Pons (tissue), 1 donor: ENCODE data around the gene BCL11A.

Source experiments
- DNase-seq: peaks from one replicate; pipeline ENCODE4 v3.0.0-alpha.2; 2016; ENCODE audit warnings: low spot score

The BCL11A gene

GRCh38 chr2:60505240-60505879 lies 48.1 kb downstream of the BCL11A start:
- no peak for DNase-seq

DNA sequence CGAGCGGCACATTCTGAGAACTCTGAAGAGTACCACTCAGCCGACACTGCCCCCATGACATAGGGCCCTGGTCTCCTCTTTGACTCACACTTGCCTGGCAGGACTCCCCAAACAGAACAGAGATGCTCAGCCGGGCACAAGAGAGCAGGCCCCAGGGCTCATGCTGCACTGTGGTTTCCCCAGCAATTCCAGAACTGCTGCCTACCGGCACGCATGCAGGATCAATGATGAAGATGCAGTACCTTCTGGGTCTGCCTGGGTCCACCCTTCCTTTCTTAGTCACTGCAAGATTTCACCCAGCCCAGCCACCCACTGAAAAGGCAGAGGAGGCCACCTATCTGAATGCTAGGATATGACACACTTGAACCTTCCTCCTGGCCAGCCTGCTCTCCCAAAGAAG lies 49.4 kb downstream of the BCL11A start:
- no peak for DNase-seq

DNA sequence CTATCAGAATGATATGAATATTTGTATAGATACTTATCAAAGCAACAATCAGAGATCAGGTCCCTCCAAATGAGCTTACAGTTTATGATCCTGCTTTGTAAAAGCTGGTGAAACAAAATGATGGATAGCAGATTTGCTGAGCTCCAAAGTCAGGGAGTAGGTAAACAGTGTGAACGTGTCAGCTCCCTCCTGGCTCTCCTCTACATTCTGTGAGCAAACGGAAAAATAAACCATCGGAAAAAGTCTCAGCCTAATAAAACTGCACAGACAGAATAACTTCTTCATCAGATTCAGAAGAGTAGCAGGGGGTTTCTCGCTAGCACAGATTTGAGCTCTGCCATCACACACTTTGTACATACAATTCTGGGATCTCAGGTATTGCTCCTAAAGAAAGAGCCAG lies 51.3 kb downstream of the BCL11A start:
- no peak for DNase-seq

GRCh38 chr2:60500861-60501260 lies 52.6 kb downstream of the BCL11A start:
- no peak for DNase-seq

- DNase-seq: no peak
Observed at GRCh38 chr2:60499651-60500265, 53.7 kb downstream of the BCL11A start.

- no peak for DNase-seq
Observed at GRCh38 chr2:60498816-60499429, 54.5 kb downstream of the BCL11A start.

DNA sequence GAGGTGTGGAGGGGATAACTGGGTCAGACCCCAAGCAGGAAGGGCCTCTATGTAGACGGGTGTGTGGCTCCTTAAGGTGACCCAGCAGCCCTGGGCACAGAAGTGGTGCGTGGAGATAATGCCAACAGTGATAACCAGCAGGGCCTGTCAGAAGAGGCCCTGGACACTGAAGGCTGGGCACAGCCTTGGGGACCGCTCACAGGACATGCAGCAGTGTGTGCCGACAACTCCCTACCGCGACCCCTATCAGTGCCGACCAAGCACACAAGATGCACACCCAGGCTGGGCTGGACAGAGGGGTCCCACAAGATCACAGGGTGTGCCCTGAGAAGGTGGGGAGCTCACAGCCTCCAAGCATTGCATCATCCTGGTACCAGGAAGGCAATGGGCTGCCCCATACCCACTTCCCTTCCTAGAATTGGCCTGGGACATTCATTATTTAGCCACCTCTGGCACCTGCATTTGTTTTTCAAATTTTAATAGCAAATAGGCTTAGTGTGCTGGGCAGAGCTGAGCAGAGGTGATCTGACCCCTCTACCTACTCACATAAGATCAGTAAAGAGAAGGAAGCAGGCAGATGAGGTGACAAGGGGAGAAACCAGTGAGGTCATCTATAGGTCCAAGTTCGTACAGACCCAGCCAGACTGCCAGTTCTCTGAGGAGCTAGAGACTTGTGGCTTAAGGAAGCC lies 55.2 kb downstream of the BCL11A start:
- DNase-seq: no peak

GRCh38 chr2:60497500-60497899 lies 56.0 kb downstream of the BCL11A start:
- DNase-seq: no peak

DNA sequence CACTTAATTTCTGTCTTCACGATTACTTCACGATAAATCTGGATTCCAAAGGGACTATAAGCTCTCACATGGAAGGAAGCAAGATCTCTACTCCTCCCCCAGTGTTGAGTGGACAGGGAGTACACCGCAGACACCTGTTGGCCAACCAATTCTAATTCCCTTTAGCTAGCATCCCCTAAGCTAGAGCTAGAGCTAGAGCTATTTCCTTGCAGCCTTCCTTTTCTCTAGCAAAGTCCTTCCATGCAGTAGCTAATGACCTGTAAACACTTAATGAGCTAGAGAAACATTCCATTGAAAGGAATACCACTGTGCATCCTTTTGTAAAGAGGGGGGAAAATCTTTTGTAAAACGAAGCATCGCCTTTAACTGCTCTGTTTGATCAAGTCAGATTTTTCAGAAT lies 56.5 kb downstream of the BCL11A start:
- DNase-seq: no peak

DNA sequence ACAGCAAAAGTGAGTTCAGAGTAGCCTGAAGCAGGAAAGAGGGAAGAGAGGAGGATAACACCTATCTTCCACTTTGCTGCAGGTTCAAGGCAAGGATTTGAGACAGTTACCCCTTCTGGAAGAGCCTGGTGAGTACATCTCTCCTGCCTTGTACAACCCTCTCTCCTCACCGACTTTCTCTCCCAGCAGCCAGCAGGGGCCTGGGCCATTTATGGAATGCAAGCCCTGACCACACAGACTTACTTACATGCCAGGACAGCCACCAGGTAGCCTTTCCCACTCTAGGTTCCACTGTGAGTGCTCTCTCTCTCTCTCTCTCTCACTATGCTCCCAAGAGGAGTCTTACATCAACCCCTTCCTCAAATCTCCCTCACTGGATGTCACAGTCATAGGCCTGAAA lies 57.0 kb downstream of the BCL11A start:
- no peak for DNase-seq

DNA sequence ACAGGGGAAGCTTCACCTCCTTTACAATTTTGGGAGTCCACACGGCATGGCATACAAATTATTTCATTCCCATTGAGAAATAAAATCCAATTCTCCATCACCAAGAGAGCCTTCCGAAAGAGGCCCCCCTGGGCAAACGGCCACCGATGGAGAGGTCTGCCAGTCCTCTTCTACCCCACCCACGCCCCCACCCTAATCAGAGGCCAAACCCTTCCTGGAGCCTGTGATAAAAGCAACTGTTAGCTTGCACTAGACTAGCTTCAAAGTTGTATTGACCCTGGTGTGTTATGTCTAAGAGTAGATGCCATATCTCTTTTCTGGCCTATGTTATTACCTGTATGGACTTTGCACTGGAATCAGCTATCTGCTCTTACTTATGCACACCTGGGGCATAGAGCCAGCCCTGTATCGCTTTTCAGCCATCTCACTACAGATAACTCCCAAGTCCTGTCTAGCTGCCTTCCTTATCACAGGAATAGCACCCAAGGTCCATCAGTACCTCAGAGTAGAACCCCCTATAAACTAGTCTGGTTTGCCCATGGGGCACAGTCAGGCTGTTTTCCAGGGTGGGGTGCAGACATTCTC lies 58.3 kb downstream of the BCL11A start:
- DNase-seq: no peak

DNA sequence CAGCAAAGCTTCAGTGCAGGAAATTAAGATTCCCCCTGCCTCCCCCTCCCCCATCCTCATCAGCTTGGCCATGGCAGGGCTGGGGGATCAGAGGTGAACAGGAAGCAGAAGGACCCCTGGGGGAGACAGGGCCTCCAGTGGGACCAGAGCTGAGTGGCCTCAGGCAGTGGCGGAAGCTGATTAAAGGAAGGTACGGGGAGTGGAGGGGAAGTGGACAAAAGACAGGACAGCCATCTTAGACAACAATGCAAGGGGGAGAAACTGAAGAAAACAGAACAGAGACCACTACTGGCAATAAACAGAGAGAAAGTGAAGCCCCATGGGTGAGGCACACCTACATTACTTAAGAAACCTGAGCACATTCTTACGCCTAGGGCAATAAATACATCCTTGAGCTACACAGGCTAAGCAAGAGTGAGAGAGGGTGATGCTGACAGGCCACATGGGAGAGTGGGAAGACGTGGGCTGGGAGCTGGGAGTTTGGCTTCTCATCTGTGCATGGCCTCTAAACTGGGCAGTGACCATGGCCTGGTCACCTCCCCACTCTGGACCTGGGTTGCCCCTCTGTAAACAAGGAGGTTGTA lies 59.6 kb downstream of the BCL11A start:
- DNase-seq: no peak

DNA sequence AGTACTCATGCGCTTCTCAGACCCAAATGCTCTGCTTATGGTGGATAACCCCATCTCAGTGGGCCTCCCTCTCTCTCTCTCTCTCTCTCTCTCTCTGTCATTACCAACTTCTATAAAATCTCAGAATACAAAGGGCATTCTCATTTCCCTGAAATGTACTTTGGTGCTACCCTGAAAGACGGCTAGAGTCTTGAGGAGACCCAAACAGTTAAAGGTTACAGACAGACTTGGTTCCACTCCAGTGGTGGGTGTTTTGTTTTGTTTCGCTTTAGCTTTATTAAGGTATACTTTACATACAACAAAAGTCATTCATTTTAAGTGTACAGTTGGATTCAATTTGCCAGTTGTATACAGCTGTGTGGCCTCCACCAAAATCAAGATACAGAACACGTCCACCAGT lies 60.9 kb downstream of the BCL11A start:
- DNase-seq: no peak

GRCh38 chr2:60490848-60491247 lies 62.6 kb downstream of the BCL11A start:
- no peak for DNase-seq

- no peak for DNase-seq
Observed at GRCh38 chr2:60490441-60490840, 63.0 kb downstream of the BCL11A start.

DNA sequence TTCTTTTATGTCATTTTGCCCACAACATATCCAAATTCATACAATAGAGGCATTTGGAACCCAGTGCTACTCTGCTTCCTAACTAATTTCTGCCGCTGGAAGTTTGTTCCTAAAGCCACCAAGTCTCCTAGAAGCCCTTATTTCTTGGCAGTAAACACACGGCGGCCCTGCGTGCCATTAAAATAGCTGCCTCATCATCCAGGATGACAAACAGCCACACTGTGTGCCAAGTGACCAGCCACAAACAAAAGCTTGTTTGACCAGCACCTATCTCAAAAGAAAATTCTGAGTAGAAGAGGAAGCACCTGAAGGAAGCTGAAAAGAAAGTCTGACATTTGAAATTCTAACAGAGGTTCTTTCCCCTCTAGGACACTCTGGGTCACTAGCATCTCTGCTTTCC lies 64.2 kb downstream of the BCL11A start:
- DNase-seq: no peak

- DNase-seq: no peak
Observed at GRCh38 chr2:60488291-60488690, 65.2 kb downstream of the BCL11A start.

- DNase-seq: no peak
Observed at GRCh38 chr2:60487174-60487573, 66.3 kb downstream of the BCL11A start.

- no peak for DNase-seq
Observed at GRCh38 chr2:60486551-60486950, 66.9 kb downstream of the BCL11A start.

GRCh38 chr2:60486067-60486466 lies 67.4 kb downstream of the BCL11A start:
- DNase-seq: no peak

DNA sequence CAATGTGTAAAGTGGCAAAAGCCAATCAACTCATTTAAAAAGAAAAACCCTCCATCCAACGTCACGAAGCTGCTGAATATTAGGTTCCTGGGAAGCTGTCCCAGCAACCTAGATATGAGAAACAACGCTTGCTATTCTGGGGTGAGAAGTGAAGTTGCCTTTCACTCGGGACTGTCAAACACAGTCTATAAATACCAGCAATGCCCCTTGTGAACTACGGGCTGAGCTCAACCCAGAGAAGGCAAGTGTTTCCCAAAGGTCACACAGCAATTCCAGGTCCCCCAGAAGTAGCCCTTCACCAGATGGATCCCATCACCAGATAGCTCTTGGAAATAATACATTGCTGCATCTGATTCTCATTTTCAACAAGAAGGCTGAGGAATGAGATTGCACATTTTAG lies 67.9 kb downstream of the BCL11A start:
- DNase-seq: no peak

- DNase-seq: no peak
Observed at GRCh38 chr2:60485055-60485454, 68.4 kb downstream of the BCL11A start.
